Measurements from ENCODE around the gene ADAMTSL3. TPM values are rescaled to one million over a fixed set of nuclear protein-coding genes. Genes with fewer than 3 reads are reported as not detected.

The ADAMTSL3 gene
- total and polyA plus RNA-seq, 3 donors from 2014 or later = 8.6 to 16.4 (median 9.4) TPM

GRCh38 chr15:83992324-83993031, 338.6 kb downstream of the ADAMTSL3 start:
- H3K36me3 ChIP-seq (ENCODE audit: low read depth, missing control alignments) = no peaks in the 10 kb centered on the region
- no peak overlapping the region for H3K27ac ChIP-seq
- intact Hi-C loops (cut with DNase I; ENCODE audit: low total_unique reads) = no loop called here
- TF ChIP-seq CTCF (IDR thresholded peaks at IDR 0.05) (no peak), POLR2A (IDR thresholded peaks at IDR 0.05) (no peak)
- H3K9me3 ChIP-seq = no peaks in the 10 kb centered on the region
- WGBS, 2 donors = 86 to 88% methylated on average over 3 of the region's 3 CpGs
- no peaks in the 10 kb centered on the region for H3K4me1 ChIP-seq
- H3K27me3 ChIP-seq = no peaks in the 10 kb centered on the region
- no peak overlapping the region for H3K4me3 ChIP-seq
- no peak for DNase-seq

GRCh38 chr15:83993591-83993990, 339.7 kb downstream of the ADAMTSL3 start:
- TF ChIP-seq POLR2A (IDR thresholded peaks at IDR 0.05) = no peak
- TF ChIP-seq CTCF (IDR thresholded peaks at IDR 0.05) = no peak
- Histone ChIP-seq H3K4me1 (no peaks in the 10 kb centered on the region), H3K4me3 (no peak overlapping the region), H3K27ac (no peak overlapping the region), H3K27me3 (no peaks in the 10 kb centered on the region), H3K9me3 (no peaks in the 10 kb centered on the region), H3K36me3 (ENCODE audit: low read depth, missing control alignments) (no peaks in the 10 kb centered on the region)
- DNase-seq = no peak
- intact Hi-C loops (cut with DNase I; ENCODE audit: low total_unique reads) = no loop called here
- WGBS, 2 donors = 88 to 90% methylated on average over 2 of the region's 2 CpGs

- H3K36me3 ChIP-seq (ENCODE audit: low read depth, missing control alignments) = no peaks in the 10 kb centered on the region
- intact Hi-C loops (cut with DNase I; ENCODE audit: low total_unique reads) = no loop called here
- H3K4me3 ChIP-seq = no peak overlapping the region
- 90 to 97% methylated on average over 2 of the region's 2 CpGs for WGBS, 2 donors
- H3K27ac ChIP-seq = no peak overlapping the region
- H3K27me3 ChIP-seq = no peaks in the 10 kb centered on the region
- DNase-seq = no peak
- H3K4me1 ChIP-seq = no peaks in the 10 kb centered on the region
- no peaks in the 10 kb centered on the region for H3K9me3 ChIP-seq
- TF ChIP-seq CTCF (IDR thresholded peaks at IDR 0.05) (no peak), POLR2A (IDR thresholded peaks at IDR 0.05) (no peak)
Observed at GRCh38 chr15:83998486-83998885, 344.6 kb downstream of the ADAMTSL3 start.

GRCh38 chr15:83999396-84000135, 345.6 kb downstream of the ADAMTSL3 start:
- Histone ChIP-seq H3K9me3 (no peaks in the 10 kb centered on the region), H3K27ac (no peak overlapping the region), H3K36me3 (ENCODE audit: low read depth, missing control alignments) (no peaks in the 10 kb centered on the region), H3K4me1 (no peaks in the 10 kb centered on the region), H3K4me3 (no peak overlapping the region), H3K27me3 (no peaks in the 10 kb centered on the region)
- intact Hi-C loops (cut with DNase I; ENCODE audit: low total_unique reads) = no loop called here
- no peak for DNase-seq
- TF ChIP-seq CTCF (IDR thresholded peaks at IDR 0.05) (no peak), POLR2A (IDR thresholded peaks at IDR 0.05) (no peak)
- 89 to 92% methylated on average over 6 of the region's 6 CpGs for WGBS, 2 donors
